ENCODE measurements around the gene LIMS3. TPM values are rescaled to one million over a fixed set of nuclear protein-coding genes. Genes with fewer than 3 reads are reported as not detected.
"Not testable (repeated sequence)": the region's sequence is repeated elsewhere in the genome, so short reads cannot be mapped to it uniquely, and the experiment has no call there.

LIMS3 gene
- total and polyA plus RNA-seq, 4 experiments from 2014 or later: 3.6 to 6.6 (median 4.4) TPM

DNA sequence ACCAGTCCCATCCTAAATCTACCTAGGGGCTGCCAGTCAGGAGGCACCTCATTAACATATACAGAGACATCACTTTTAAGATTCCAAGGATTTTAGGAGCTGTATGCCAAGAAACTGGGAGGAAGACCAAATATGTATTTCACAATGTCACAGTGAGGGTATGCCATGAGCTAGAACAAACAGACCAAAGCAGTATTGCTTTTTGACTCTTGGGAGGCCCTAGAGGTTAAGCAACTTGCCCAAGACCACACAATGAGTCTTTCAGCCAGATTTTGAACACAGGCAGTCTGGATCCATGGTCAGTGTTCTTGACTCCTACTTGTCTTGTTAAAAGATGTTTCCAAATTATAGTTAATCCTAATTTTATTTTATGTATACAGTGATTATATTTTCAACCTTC is 12.3 kb downstream of the LIMS3 start:
- H3K9me3 Mint-ChIP-seq; H3K27me3 Mint-ChIP-seq; DNase-seq; H3K36me3 Mint-ChIP-seq; H3K4me1 ChIP-seq (ENCODE audit: insufficient read depth, low read length); POLR2A ChIA-PET (ENCODE audit: partially characterized antibody); intact Hi-C loops (cut with micrococcal nuclease); H3K27me3 ChIP-seq (ENCODE audit: insufficient read depth, low read length); CTCF ChIA-PET (ENCODE audit: partially characterized antibody); H3K4me3 Mint-ChIP-seq; H3K27ac ChIP-seq (ENCODE audit: low read depth, low read length); H3K27ac Mint-ChIP-seq; H3K36me3 ChIP-seq (ENCODE audit: insufficient read depth, low read length); H3K9me3 ChIP-seq (ENCODE audit: control insufficient read depth in 1 of 2, low read length in 2 of 2); H3K4me1 Mint-ChIP-seq; H3K4me3 ChIP-seq (ENCODE audit: low read length in 2 of 2): not testable (repeated sequence)

DNA sequence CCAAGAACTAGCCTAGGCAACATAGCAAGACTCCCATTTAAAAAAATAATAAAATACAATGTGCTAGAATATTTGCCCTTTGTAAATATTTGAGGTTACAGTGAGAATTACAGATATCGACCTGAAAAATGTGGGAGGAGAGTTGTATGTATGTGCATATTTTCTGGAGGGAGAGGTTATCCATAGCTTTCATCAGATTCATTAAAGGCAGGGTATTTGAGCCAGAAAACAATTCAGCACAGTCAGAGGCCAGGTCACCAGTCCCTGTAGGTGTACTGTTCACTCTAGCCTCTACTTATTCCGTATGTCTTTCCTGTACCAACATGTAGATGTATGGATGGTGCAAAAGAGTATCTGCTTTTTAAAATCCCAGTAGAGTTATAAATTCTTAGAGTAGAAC is 15.4 kb downstream of the LIMS3 start:
- H3K9me3 ChIP-seq (ENCODE audit: control insufficient read depth in 1 of 2, low read length in 2 of 2); CTCF ChIA-PET (ENCODE audit: partially characterized antibody); POLR2A ChIA-PET (ENCODE audit: partially characterized antibody); H3K27me3 ChIP-seq (ENCODE audit: insufficient read depth, low read length); H3K9me3 Mint-ChIP-seq; H3K27ac ChIP-seq (ENCODE audit: low read depth, low read length); H3K36me3 Mint-ChIP-seq; H3K4me3 ChIP-seq (ENCODE audit: low read length in 2 of 2); H3K4me3 Mint-ChIP-seq; intact Hi-C loops (cut with micrococcal nuclease); H3K36me3 ChIP-seq (ENCODE audit: insufficient read depth, low read length); DNase-seq; H3K27me3 Mint-ChIP-seq; H3K27ac Mint-ChIP-seq; H3K4me1 Mint-ChIP-seq; H3K4me1 ChIP-seq (ENCODE audit: insufficient read depth, low read length): not testable (repeated sequence)

DNA sequence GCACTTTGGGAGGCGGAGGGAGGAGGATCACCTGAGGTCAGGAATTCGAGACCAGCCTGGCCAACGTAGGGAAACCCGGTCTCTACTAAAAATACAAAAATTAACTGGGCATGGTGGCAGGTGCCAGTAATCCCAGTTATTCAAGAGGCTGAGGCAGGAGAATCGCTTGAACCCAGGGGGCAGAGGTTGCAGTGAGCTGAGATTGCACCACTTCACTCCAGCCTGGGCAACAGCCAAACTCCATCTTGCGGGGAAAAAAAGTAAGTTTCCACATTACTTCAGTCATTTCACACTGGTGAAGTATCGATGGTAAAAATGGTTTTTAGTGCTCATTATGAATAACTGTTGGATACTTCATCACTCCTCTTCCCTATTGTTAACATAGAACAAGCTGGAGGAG is 16.1 kb downstream of the LIMS3 start:
- H3K9me3 Mint-ChIP-seq; DNase-seq; H3K27me3 Mint-ChIP-seq; H3K4me3 Mint-ChIP-seq; H3K4me1 ChIP-seq (ENCODE audit: insufficient read depth, low read length); H3K36me3 Mint-ChIP-seq; POLR2A ChIA-PET (ENCODE audit: partially characterized antibody); H3K27ac Mint-ChIP-seq; intact Hi-C loops (cut with micrococcal nuclease); CTCF ChIA-PET (ENCODE audit: partially characterized antibody); H3K9me3 ChIP-seq (ENCODE audit: control insufficient read depth in 1 of 2, low read length in 2 of 2); H3K27ac ChIP-seq (ENCODE audit: low read depth, low read length); H3K4me3 ChIP-seq (ENCODE audit: low read length in 2 of 2); H3K27me3 ChIP-seq (ENCODE audit: insufficient read depth, low read length); H3K36me3 ChIP-seq (ENCODE audit: insufficient read depth, low read length); H3K4me1 Mint-ChIP-seq: not testable (repeated sequence)

DNA sequence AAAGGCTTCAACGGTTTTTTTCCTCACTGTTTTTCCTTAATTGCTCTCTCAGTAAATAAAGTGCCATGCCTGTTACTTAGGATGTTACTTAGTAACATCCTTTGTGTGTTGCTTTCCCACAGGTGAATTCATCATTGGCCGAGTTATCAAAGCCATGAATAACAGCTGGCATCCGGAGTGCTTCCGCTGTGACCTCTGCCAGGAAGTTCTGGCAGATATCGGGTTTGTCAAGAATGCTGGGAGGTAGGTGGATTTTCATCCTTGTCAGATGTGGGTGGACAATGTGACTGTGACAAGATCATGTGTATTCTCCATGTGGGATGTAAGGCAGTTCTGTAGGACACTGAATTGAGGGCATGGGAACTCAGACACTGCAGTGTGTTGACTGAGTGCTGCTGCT is 17.3 kb downstream of the LIMS3 start:
- H3K9me3 Mint-ChIP-seq; H3K9me3 ChIP-seq (ENCODE audit: control insufficient read depth in 1 of 2, low read length in 2 of 2); H3K27ac Mint-ChIP-seq; H3K4me1 Mint-ChIP-seq; H3K27ac ChIP-seq (ENCODE audit: low read depth, low read length); H3K27me3 Mint-ChIP-seq; H3K4me3 Mint-ChIP-seq; H3K36me3 ChIP-seq (ENCODE audit: insufficient read depth, low read length); intact Hi-C loops (cut with micrococcal nuclease); H3K4me3 ChIP-seq (ENCODE audit: low read length in 2 of 2); H3K36me3 Mint-ChIP-seq; H3K27me3 ChIP-seq (ENCODE audit: insufficient read depth, low read length); H3K4me1 ChIP-seq (ENCODE audit: insufficient read depth, low read length); DNase-seq; POLR2A ChIA-PET (ENCODE audit: partially characterized antibody); CTCF ChIA-PET (ENCODE audit: partially characterized antibody): not testable (repeated sequence)

DNA sequence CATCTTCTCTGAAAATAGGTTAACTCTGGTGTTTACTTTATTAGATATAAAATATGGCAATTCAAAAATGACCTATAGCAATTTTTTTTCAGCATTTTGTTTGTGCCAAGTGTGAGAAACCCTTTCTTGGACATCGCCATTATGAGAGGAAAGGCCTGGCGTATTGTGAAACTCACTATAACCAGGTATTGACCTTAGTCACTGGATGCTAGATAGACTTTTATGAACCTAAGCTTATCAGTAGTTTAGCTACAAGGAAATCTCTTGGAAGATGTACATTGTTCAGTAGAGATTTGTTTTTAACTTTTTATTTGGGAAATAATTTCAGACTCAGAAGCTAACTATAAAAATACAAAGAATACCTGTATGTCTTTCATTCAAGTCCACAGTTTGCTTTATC is 21.7 kb downstream of the LIMS3 start:
- H3K27ac ChIP-seq (ENCODE audit: low read depth, low read length); H3K27ac Mint-ChIP-seq; H3K4me1 ChIP-seq (ENCODE audit: insufficient read depth, low read length); intact Hi-C loops (cut with micrococcal nuclease); H3K27me3 Mint-ChIP-seq; H3K9me3 Mint-ChIP-seq; CTCF ChIA-PET (ENCODE audit: partially characterized antibody); H3K27me3 ChIP-seq (ENCODE audit: insufficient read depth, low read length); H3K4me3 ChIP-seq (ENCODE audit: low read length in 2 of 2); H3K36me3 Mint-ChIP-seq; H3K4me3 Mint-ChIP-seq; DNase-seq; H3K36me3 ChIP-seq (ENCODE audit: insufficient read depth, low read length); H3K9me3 ChIP-seq (ENCODE audit: control insufficient read depth in 1 of 2, low read length in 2 of 2); H3K4me1 Mint-ChIP-seq; POLR2A ChIA-PET (ENCODE audit: partially characterized antibody): not testable (repeated sequence)

DNA sequence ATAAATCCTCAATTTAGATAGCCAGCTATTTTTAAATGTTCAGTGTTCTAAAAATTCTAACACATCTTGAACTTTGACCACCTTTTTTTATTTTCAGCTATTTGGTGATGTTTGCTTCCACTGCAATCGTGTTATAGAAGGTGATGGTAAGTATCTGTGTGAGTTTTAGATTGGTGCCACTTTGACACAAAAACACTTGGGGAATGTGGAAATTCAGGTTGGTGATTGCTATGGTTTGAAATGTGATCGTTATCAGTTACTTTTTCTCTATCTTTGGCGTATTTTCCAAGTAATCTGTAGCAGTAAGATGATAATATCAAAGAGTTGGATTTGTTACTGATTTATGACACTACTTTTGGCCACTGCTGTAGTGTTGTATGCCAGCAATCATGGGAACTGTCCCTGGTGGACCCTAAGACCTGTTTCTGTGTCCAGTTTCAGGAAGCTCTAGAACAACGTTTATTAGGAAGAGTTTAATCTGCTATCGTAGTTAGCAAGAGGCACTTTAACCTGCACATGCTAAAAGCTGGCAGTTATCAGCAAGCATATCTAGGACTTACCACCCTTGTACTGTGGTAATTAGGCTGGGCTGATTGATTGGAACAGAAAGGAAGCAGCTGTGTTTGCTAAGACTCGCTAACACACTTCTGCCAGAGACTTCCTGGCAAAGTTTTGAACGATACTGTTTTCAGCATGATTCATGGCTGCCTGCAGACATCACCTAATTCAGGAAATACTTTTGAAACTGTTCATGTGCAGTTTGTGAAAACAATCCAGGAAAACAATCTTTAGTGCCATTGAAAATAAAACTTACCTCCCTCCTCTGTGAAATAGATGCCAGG is 23.3 kb downstream of the LIMS3 start:
- H3K4me1 ChIP-seq (ENCODE audit: insufficient read depth, low read length); H3K27me3 Mint-ChIP-seq; H3K4me3 ChIP-seq (ENCODE audit: low read length in 2 of 2); H3K27ac ChIP-seq (ENCODE audit: low read depth, low read length); H3K36me3 ChIP-seq (ENCODE audit: insufficient read depth, low read length); H3K4me1 Mint-ChIP-seq; H3K4me3 Mint-ChIP-seq; H3K9me3 Mint-ChIP-seq; H3K9me3 ChIP-seq (ENCODE audit: control insufficient read depth in 1 of 2, low read length in 2 of 2); CTCF ChIA-PET (ENCODE audit: partially characterized antibody); intact Hi-C loops (cut with micrococcal nuclease); POLR2A ChIA-PET (ENCODE audit: partially characterized antibody); DNase-seq; H3K27ac Mint-ChIP-seq; H3K36me3 Mint-ChIP-seq; H3K27me3 ChIP-seq (ENCODE audit: insufficient read depth, low read length): not testable (repeated sequence)

DNA sequence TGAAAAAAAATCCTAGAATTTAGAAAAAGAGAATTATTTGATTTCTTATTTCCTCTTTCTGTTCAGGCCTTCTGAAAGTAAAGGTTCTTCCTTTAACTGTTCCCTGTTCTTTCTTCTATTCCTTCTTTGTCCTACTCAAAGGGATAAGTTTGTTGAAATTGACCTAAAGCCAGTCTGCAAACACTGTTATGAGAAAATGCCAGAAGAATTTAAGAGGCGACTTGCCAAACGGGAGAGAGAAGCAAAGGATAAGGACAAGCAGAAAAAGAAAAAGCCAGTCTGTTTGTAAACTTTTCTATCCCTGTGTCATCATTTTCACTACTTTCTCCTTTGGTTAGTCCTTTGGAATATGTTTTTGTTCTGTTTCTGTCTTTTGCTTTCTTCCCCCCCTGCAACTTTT is 26.0 kb downstream of the LIMS3 start:
- CTCF ChIA-PET (ENCODE audit: partially characterized antibody); POLR2A ChIA-PET (ENCODE audit: partially characterized antibody); H3K4me1 Mint-ChIP-seq: not testable (repeated sequence)

DNA sequence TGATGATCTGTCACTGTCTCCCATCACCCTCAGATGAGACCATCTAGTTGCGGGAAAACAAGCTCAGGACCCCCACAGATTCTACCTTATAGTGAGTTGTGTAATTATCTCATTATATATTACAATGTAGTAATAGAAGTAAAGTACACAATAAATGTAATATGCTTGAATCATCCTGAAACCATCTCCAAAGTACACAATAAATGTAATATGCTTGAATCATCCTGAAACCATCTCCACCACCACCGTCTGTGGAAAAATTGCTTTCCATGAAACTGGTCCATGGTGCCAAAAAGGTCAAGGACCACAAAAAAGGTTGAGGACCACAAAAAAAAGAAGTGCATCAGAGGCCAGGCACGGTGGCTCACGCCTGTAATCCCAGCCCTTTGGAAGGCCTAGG is 29.3 kb downstream of the LIMS3 start:
- intact Hi-C loops (cut with micrococcal nuclease); CTCF ChIA-PET (ENCODE audit: partially characterized antibody); H3K27me3 ChIP-seq (ENCODE audit: insufficient read depth, low read length); H3K4me3 ChIP-seq (ENCODE audit: low read length in 2 of 2); H3K4me3 Mint-ChIP-seq; H3K27ac ChIP-seq (ENCODE audit: low read depth, low read length); H3K27me3 Mint-ChIP-seq; H3K4me1 ChIP-seq (ENCODE audit: insufficient read depth, low read length); POLR2A ChIA-PET (ENCODE audit: partially characterized antibody); H3K4me1 Mint-ChIP-seq; H3K36me3 Mint-ChIP-seq; H3K36me3 ChIP-seq (ENCODE audit: insufficient read depth, low read length); H3K9me3 ChIP-seq (ENCODE audit: control insufficient read depth in 1 of 2, low read length in 2 of 2); H3K9me3 Mint-ChIP-seq; H3K27ac Mint-ChIP-seq; DNase-seq: not testable (repeated sequence)

More for the DNA sequence above, 26.0 kb downstream of the LIMS3 start:
- H3K36me3 Mint-ChIP-seq; DNase-seq; H3K27me3 Mint-ChIP-seq; H3K27ac ChIP-seq (ENCODE audit: low read depth, low read length); H3K9me3 Mint-ChIP-seq; H3K27ac Mint-ChIP-seq; intact Hi-C loops (cut with micrococcal nuclease); H3K4me3 Mint-ChIP-seq; H3K36me3 ChIP-seq (ENCODE audit: insufficient read depth, low read length); H3K27me3 ChIP-seq (ENCODE audit: insufficient read depth, low read length); H3K9me3 ChIP-seq (ENCODE audit: control insufficient read depth in 1 of 2, low read length in 2 of 2); H3K4me3 ChIP-seq (ENCODE audit: low read length in 2 of 2); H3K4me1 ChIP-seq (ENCODE audit: insufficient read depth, low read length): not testable (repeated sequence)
